LNCaP clone FGC (cell line): ENCODE results near the gene ZNF738.
"Not testable (repeated sequence)": the region's sequence is repeated elsewhere in the genome, so short reads cannot be mapped to it uniquely, and the experiment has no call there.

ENCODE experiments used
- DNase-seq: peaks from one replicate; pipeline ENCODE4 v3.0.0-alpha.2; 2011; ENCODE audit warnings: low read depth
- H3K4me3 ChIP-seq: 2 replicates; pipeline ENCODE4 v1.5.1; 2011; ENCODE audit warnings: mild to moderate bottlenecking, low read depth, low read length, control low read depth
- TF ChIP-seq, protein P1 (sequence below): IDR thresholded peaks from 2 replicates; pipeline ENCODE4 v1.5.1; 2012; ENCODE audit warnings: mild to moderate bottlenecking; ENCODE audit not compliant: control insufficient read depth, insufficient read depth; ENCODE audit errors: extremely low read depth

ZNF738 gene

DNA sequence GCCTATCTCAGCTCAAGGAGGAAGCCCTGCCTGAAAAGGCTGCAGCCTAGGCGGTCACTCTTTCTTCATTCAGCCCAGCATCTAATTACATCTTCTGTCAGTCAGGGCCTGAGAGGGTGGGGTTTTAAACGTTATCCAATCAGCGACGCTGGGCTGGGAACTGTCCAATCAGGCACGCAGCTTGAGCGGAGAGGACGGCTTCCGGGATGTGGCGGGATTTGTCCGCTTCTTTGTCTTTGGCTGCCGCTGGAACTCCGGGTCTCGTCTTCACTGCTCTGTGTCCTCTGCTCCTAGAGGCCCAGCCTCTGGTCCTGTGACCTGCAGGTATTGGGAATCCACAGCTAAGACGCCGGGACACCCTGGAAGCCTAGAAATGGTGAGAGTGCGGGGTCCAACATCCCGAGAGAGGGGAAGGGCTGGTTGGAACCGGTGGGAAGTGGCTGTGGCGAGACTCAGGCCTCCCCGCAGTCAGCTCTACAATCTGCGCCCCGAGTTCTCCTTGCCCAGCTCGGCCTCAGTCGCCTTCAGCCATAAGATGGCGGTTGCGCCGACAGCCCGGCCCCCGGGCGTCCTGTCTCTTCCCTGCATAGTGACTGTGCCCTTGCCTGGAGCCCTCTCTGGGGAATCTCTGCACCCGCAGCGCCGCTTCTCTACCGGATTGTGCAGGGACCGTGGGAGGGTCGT, at the start of gene ZNF738:
TSS of gene ZNF738 (plus strand) at position 233 of the 684 bp plus-strand sequence. CDS start at position 374, 141 bp downstream.
- DNase-seq: peak; percentile 95
- TF ChIP-seq, protein P1, sequence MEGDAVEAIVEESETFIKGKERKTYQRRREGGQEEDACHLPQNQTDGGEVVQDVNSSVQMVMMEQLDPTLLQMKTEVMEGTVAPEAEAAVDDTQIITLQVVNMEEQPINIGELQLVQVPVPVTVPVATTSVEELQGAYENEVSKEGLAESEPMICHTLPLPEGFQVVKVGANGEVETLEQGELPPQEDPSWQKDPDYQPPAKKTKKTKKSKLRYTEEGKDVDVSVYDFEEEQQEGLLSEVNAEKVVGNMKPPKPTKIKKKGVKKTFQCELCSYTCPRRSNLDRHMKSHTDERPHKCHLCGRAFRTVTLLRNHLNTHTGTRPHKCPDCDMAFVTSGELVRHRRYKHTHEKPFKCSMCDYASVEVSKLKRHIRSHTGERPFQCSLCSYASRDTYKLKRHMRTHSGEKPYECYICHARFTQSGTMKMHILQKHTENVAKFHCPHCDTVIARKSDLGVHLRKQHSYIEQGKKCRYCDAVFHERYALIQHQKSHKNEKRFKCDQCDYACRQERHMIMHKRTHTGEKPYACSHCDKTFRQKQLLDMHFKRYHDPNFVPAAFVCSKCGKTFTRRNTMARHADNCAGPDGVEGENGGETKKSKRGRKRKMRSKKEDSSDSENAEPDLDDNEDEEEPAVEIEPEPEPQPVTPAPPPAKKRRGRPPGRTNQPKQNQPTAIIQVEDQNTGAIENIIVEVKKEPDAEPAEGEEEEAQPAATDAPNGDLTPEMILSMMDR: no peak

DNA sequence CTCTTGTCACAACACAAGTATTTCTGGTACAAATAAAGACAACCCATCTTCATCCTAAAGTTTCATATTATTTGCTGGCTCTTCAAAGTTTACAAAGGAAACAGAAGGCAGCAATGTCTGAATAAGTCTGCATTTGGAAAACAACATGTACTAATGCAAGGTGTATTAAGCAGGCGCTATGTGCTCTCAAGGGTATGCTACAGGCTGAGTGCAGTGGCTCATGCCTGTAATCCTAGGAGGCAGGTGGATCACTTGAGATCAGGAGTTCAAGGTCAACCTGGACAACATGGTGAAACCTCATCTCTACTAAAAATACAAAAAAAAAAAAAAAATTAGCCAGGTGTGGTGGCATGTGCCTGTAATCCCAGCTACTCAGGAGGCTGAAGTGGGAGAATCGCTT, 46.0 kb upstream of the ZNF738 start:
- DNase-seq, H3K4me3 ChIP-seq: not testable (repeated sequence)

More for the DNA sequence above, at the start of gene ZNF738:
- H3K4me3 ChIP-seq: peak within 1 kb of the TSS; percentile 85

DNA sequence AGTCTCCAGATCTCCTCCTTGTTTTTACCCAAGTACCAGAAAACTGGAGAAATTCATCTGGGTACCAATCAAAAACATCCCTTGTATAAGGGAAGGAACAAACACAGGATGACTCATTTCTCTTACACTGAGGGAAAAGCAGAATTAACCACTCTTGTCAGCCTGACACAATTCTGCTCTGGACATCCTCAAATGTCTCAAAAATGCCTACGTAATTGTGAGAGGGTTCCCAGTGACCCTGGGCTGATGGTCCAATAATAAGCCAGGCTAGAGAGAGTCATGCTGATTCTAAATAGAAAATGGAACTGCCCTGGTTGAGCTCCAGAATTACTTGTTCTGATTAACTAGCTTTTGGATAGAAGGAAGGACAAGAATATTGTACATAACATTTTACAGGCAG, 44.1 kb upstream of the ZNF738 start:
- H3K4me3 ChIP-seq: no peak overlapping the region
- TF ChIP-seq, protein P1: no peak

DNA sequence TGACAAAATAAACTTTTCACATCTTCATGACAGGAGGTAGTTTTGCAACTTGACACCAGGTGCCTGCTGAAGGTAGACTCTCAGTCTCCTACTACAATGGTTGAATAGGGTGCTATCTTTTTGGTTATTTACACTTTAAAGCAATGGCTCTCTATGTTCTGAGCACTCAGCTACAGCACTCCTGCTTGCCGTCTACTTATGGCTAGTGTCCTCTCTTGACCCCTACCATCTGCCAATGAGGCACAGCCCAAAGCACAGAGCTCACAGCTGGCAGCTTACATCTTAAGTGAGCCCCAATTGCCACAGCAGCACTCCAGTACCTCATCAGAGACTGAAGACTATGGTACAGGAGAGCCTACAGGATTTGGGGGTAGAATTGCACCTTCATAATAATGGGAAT, 41.0 kb upstream of the ZNF738 start:
- DNase-seq: no peak
- TF ChIP-seq, protein P1: no peak
- no peak overlapping the region for H3K4me3 ChIP-seq

More for the DNA sequence above, 44.1 kb upstream of the ZNF738 start:
- no peak for DNase-seq

DNA sequence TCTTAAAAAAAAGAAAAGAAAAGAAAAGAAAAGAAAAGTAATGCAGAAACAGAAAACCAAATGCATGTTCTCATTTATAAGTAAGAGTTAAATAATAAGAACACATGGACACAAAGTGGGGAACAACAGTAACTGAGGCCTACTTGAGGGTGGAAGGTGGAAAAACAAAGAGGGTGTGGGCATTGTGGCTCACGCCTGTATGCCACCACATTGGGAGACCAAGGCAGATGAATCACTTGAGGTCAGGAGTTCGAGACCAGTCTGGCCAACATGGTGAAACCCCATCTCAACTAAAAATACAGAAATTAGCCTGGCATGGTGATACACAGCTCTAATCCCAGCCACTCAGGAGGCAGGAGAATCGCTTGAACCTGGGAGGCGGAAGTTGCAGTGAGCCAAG, 37.7 kb upstream of the ZNF738 start:
- no peak for DNase-seq
- H3K4me3 ChIP-seq: no peak overlapping the region
- TF ChIP-seq, protein P1: no peak

DNA sequence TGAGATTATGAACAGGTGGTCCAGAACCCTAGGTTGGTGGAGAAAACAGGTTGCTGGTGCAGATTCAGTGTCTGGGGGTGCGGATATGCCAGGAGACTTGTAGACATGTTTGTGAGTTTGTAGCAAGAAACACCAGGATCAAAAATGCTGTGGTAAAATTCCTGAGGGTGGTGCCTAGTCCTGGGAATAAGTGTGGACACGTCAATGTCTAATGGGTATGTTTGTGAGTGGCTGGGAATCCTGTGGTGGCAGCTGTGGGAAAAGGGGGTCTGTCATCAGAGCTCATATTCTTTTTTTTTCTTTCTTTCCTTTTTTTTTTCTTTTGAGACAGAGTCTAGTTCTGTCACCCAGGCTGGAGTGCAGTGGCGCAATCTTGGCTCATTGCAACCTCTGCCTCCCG, 36.8 kb upstream of the ZNF738 start:
- TF ChIP-seq, protein P1: no peak
- no peak overlapping the region for H3K4me3 ChIP-seq

DNA sequence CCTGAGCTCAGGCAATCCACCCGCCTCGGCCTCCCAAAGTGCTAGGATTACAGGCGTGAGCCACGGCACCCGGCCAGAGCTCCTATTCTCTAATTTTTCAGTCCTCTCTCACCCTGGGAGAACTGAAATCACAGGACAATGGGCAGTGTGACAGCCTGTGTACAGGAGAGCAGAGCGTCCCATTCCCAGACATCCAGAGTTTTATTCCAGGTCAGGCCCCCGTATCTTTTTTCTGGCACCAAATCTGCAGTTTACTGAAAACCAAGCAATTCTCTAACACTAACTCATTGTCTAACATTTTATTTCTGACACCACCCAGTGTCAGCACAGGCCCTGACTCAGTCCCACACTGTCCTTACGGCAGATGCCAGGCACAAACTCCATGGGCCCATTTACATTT, 36.3 kb upstream of the ZNF738 start:
- DNase-seq: no peak
- TF ChIP-seq, protein P1: no peak
- no peak overlapping the region for H3K4me3 ChIP-seq

More for the DNA sequence above, 36.8 kb upstream of the ZNF738 start:
- no peak for DNase-seq
